ENCODE data around the gene PCIF1. TPM values are rescaled to one million over a fixed set of nuclear protein-coding genes. Genes with fewer than 3 reads are reported as not detected.

Gene PCIF1
- total RNA-seq, 1 donor from 2014 or later = 6.3 TPM

GRCh38 chr20:45909336-45909808, 25.1 kb upstream of the PCIF1 start:
- H3K4me3 ChIP-seq (ENCODE audit: low read depth, low read length) = no peak overlapping the region
- DNase-seq (ENCODE audit: low read depth) (no peak), FAIRE-seq (no peak)
- no peak for TF ChIP-seq CTCF (IDR thresholded peaks at IDR 0.05; ENCODE audit: insufficient read depth, low read length, severe bottlenecking)
- no peaks in the 10 kb centered on the region for H3K27me3 ChIP-seq (ENCODE audit: control insufficient read depth, insufficient read depth, low read length)
- peaks cover 5% of the 10 kb centered on the region for H3K36me3 ChIP-seq (ENCODE audit: control insufficient read depth, insufficient read depth, low read length)

GRCh38 chr20:45909817-45910669, 24.4 kb upstream of the PCIF1 start:
- FAIRE-seq = no peak
- H3K27me3 ChIP-seq (ENCODE audit: control insufficient read depth, insufficient read depth, low read length) = no peaks in the 10 kb centered on the region
- no peak overlapping the region for H3K4me3 ChIP-seq (ENCODE audit: low read depth, low read length)
- H3K36me3 ChIP-seq (ENCODE audit: control insufficient read depth, insufficient read depth, low read length) = no peaks in the 10 kb centered on the region
- TF ChIP-seq CTCF (IDR thresholded peaks at IDR 0.05; ENCODE audit: insufficient read depth, low read length, severe bottlenecking) = no peak
- DNase-seq (ENCODE audit: low read depth) = no peak

GRCh38 chr20:45910670-45911485, 23.6 kb upstream of the PCIF1 start:
- FAIRE-seq = no peak
- no peak for TF ChIP-seq CTCF (IDR thresholded peaks at IDR 0.05; ENCODE audit: insufficient read depth, low read length, severe bottlenecking)
- peak overlapping the region; percentile 46 for H3K4me3 ChIP-seq (ENCODE audit: low read depth, low read length)
- no peaks in the 10 kb centered on the region for H3K27me3 ChIP-seq (ENCODE audit: control insufficient read depth, insufficient read depth, low read length)
- H3K36me3 ChIP-seq (ENCODE audit: control insufficient read depth, insufficient read depth, low read length) = no peaks in the 10 kb centered on the region
- peak; percentile 98 for DNase-seq (ENCODE audit: low read depth)

- DNase-seq (ENCODE audit: low read depth) (no peak), FAIRE-seq (no peak)
- H3K27me3 ChIP-seq (ENCODE audit: control insufficient read depth, insufficient read depth, low read length) = no peaks in the 10 kb centered on the region
- TF ChIP-seq CTCF (IDR thresholded peaks at IDR 0.05; ENCODE audit: insufficient read depth, low read length, severe bottlenecking) = no peak
- peak within 1 kb of the TSS; percentile 46 for H3K4me3 ChIP-seq (ENCODE audit: low read depth, low read length)
- no peaks in the 10 kb centered on the region for H3K36me3 ChIP-seq (ENCODE audit: control insufficient read depth, insufficient read depth, low read length)
Observed at GRCh38 chr20:45911486-45912343, 22.8 kb upstream of the PCIF1 start, which contains the start of gene PLTP. PLTP (minus strand) TSS chr20:45912155; CDS start chr20:45911452, 703 bp downstream.

GRCh38 chr20:45912344-45912682, 22.2 kb upstream of the PCIF1 start:
- H3K27me3 ChIP-seq (ENCODE audit: control insufficient read depth, insufficient read depth, low read length) = no peaks in the 10 kb centered on the region
- no peak for FAIRE-seq
- peak overlapping the region; percentile 46 for H3K4me3 ChIP-seq (ENCODE audit: low read depth, low read length)
- no peaks in the 10 kb centered on the region for H3K36me3 ChIP-seq (ENCODE audit: control insufficient read depth, insufficient read depth, low read length)
- no peak for TF ChIP-seq CTCF (IDR thresholded peaks at IDR 0.05; ENCODE audit: insufficient read depth, low read length, severe bottlenecking)
- DNase-seq (ENCODE audit: low read depth) = no peak
